ENCODE results near the gene SETDB2.

SETDB2 gene

GRCh38 chr13:49502954-49503353, 58.9 kb downstream of the SETDB2 start:
- no peak for TF ChIP-seq CTCF (IDR thresholded peaks at IDR 0.05; ENCODE audit: control insufficient read depth, extremely low read depth, insufficient read depth)
- H3K4me3 ChIP-seq (ENCODE audit: low read depth, low read length): no peak overlapping the region
- DNase-seq (ENCODE audit: low read depth): no peak

GRCh38 chr13:49503951-49504350, 59.9 kb downstream of the SETDB2 start:
- H3K4me3 ChIP-seq (ENCODE audit: low read depth, low read length): no peak overlapping the region
- no peak for TF ChIP-seq CTCF (IDR thresholded peaks at IDR 0.05; ENCODE audit: control insufficient read depth, extremely low read depth, insufficient read depth)
- DNase-seq (ENCODE audit: low read depth): no peak

DNA sequence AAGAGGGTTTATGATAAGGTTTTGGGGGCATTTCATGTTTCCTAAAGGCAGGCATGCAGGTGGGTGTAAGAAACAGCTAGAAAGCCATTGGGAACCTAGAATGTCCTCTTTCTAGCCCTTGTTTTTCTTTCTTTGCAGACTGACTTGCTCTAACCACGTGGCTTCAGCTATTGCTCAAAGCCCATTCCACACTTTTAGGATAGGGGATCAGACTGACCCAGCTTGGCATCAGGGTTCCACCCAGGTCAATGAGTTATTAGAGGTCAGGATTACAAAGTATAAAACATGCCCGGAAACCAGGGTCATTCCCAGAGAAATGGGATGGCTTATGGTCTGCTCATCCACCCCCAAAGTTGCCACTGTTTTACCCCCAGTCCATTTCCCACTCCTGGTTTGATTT, 68.5 kb downstream of the SETDB2 start:
- no peak for TF ChIP-seq CTCF (IDR thresholded peaks at IDR 0.05; ENCODE audit: control insufficient read depth, extremely low read depth, insufficient read depth)
- no peak for DNase-seq (ENCODE audit: low read depth)
- H3K4me3 ChIP-seq (ENCODE audit: low read depth, low read length): no peak overlapping the region

DNA sequence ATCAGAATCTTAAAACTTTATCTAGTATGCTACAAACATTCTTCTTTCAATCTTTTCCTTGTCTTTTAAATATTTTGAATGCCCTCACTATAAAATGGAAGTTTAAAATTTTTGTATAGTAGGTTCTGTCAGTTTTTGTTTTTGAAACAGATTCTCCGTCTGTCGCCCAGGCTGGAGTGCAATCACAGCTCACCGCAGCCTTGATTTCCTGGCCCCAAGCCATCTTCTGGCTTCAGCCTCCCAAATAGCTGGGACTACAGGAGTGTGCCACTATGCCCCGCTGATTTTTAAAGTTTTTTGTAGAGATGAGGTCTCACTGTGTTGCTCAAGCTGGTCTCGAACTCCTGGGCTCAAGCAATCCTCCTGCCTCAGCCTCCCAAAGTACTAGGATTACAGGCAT, 72.4 kb downstream of the SETDB2 start:
- no peak for TF ChIP-seq CTCF (IDR thresholded peaks at IDR 0.05; ENCODE audit: control insufficient read depth, extremely low read depth, insufficient read depth)
- no peak for DNase-seq (ENCODE audit: low read depth)
- H3K4me3 ChIP-seq (ENCODE audit: low read depth, low read length): no peak overlapping the region

DNA sequence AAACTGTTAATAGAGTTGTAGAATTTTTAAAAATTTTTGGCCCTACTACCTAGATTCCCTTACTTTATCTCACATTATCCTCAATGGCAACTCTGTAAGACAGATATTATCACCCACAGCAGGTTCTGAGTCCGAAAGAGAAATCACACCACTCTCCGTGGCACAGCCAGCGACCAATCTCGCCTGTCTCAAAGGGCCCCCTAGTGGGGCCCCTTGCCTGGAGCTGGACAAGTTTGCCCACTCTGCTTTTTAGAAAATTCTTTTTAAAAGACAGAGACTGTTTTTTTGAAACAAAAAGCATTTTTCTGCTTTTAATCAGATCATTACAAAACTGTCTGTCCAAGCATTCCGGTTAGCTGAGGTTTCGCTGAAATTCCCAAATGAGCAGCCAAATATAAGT, 73.4 kb downstream of the SETDB2 start:
- TF ChIP-seq CTCF (IDR thresholded peaks at IDR 0.05; ENCODE audit: control insufficient read depth, extremely low read depth, insufficient read depth): no peak
- no peak for DNase-seq (ENCODE audit: low read depth)
- H3K4me3 ChIP-seq (ENCODE audit: low read depth, low read length): no peak overlapping the region

DNA sequence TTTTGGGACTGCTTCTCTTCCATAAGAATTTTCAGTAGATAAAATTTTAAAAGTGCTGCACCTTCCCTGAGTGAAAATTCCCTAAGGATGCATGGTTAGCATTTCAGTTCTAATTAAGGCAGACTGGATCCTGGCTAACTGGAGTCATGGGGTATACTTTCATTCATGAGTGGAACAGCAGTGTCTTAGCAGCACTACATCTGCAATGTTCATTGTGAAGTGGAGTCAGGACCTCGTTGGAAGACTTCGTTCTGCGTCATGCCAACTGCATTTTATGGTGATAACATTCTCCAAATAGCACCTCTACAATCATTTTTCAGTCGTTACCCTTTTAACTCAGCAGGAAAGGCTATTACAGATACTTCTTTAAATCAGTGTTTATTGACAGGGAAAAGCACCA, 77.2 kb downstream of the SETDB2 start:
- TF ChIP-seq CTCF (IDR thresholded peaks at IDR 0.05; ENCODE audit: control insufficient read depth, extremely low read depth, insufficient read depth): no peak
- no peak overlapping the region for H3K4me3 ChIP-seq (ENCODE audit: low read depth, low read length)
- DNase-seq (ENCODE audit: low read depth): no peak

GRCh38 chr13:49524740-49525501, 80.8 kb downstream of the SETDB2 start:
- TF ChIP-seq CTCF (IDR thresholded peaks at IDR 0.05; ENCODE audit: control insufficient read depth, extremely low read depth, insufficient read depth): no peak
- H3K4me3 ChIP-seq (ENCODE audit: low read depth, low read length): no peak overlapping the region
- DNase-seq (ENCODE audit: low read depth): no peak
